SK-N-SH (cell line): ENCODE results near the gene EVI2B. TPM values are rescaled to one million over a fixed set of nuclear protein-coding genes. Genes with fewer than 3 reads are reported as not detected.
A peak's percentile ranks its signal among the peaks of the same experiment; 100 is the strongest.

ENCODE experiments used
- CTCF ChIA-PET: fragments of 300-600, 350-600 bp; formaldehyde crosslinking; extraction: SDS; loops from one replicate; lab custom pipeline; 2021; lab: Yijun Ruan, JAX
- POLR2A ChIA-PET: fragments of 350-600 bp; sonication (Branson Sonifier 250); formaldehyde crosslinking; extraction: SDS; loops from one replicate; lab custom pipeline; 2020; ENCODE audit warnings: antibody characterized with exemption, inconsistent platforms; lab: Yijun Ruan, JAX
- DNase-seq: peaks from one replicate; pipeline ENCODE4 v3.0.0; 2012
- H2AFZ ChIP-seq: fragments of 200-600 bp; sonication (generic); 2 replicates; pipeline ENCODE4 v1.8.1; 2016; ENCODE audit warnings: antibody characterized with exemption, mild to moderate bottlenecking, low read depth
- H3F3A ChIP-seq: fragments of 200-600 bp; sonication (generic); replicated peaks from 2 replicates; pipeline ENCODE3; 2016; ENCODE audit warnings: antibody characterized with exemption, mild to moderate bottlenecking; ENCODE audit not compliant: insufficient read depth
- H3K27ac ChIP-seq, 2 experiments: fragments of 200-500 bp in 1 of 2; fragments of 200-600 bp in 1 of 2; sonication (Bioruptor generic) in 1 of 2; sonication (generic), shearing (Covaris generic) in 1 of 2; 2 replicates each; pipeline versions ENCODE4 v1.5.1 to v1.6.1; 2014 to 2016; ENCODE audit warnings: low read depth in 2 of 2, inconsistent platforms in 1 of 2, low read length in 1 of 2, mild to moderate bottlenecking in 1 of 2, mixed read lengths in 1 of 2
- H3K27me3 ChIP-seq: fragments of 200-600 bp; sonication (generic), shearing (Covaris generic); 2 replicates; pipeline ENCODE4 v1.6.1; 2016; ENCODE audit warnings: mixed run types; ENCODE audit not compliant: insufficient read depth
- H3K36me3 ChIP-seq, 2 experiments: fragments of 200-500 bp in 1 of 2; fragments of 200-600 bp in 1 of 2; sonication (Bioruptor generic) in 1 of 2; sonication (generic) in 1 of 2; replicated peaks in 1 of 2; 2 replicates each; pipeline versions ENCODE3 to v1.5.1; 2014 to 2016; ENCODE audit warnings: low read length in 1 of 2, mild to moderate bottlenecking in 1 of 2; ENCODE audit not compliant: insufficient read depth in 2 of 2, control insufficient read depth in 1 of 2
- H3K4me1 ChIP-seq, 2 experiments: fragments of 200-500 bp in 1 of 2; fragments of 200-600 bp in 1 of 2; sonication (Bioruptor generic) in 1 of 2; sonication (generic), shearing (Covaris generic) in 1 of 2; 2 replicates each; pipeline versions ENCODE4 v1.5.1 to v1.6.1; 2014 to 2016; ENCODE audit warnings: low read depth in 1 of 2, low read length in 1 of 2, mixed run types in 1 of 2; ENCODE audit not compliant: insufficient read depth in 2 of 2, control insufficient read depth in 1 of 2
- H3K4me2 ChIP-seq: fragments of 200-600 bp; sonication (generic), shearing (Covaris generic); 2 replicates; pipeline ENCODE4 v1.6.1; 2017; ENCODE audit warnings: mixed run types
- H3K4me3 ChIP-seq, 2 experiments: fragments of 200-500 bp in 1 of 2; fragments of 200-600 bp in 1 of 2; sonication (Bioruptor generic) in 1 of 2; sonication (generic), shearing (Covaris generic) in 1 of 2; 2 replicates each; pipeline versions ENCODE4 v1.5.1 to v1.8.1; 2014 to 2016; ENCODE audit warnings: low read depth in 2 of 2, inconsistent platforms in 1 of 2, low read length in 1 of 2, mild to moderate bottlenecking in 1 of 2, mixed read lengths in 1 of 2, moderate library complexity in 1 of 2
- H3K79me2 ChIP-seq: fragments of 200-600 bp; sonication (generic); 2 replicates; pipeline ENCODE4 v1.8.1; 2017; ENCODE audit warnings: mild to moderate bottlenecking; ENCODE audit not compliant: insufficient read depth
- H3K9ac ChIP-seq: fragments of 200-600 bp; sonication (generic); 2 replicates; pipeline ENCODE4 v1.6.1; 2017; ENCODE audit warnings: mixed run types
- H3K9me2 ChIP-seq: fragments of 200-600 bp; sonication (generic); 2 replicates; pipeline ENCODE4 v1.6.1; 2017; ENCODE audit warnings: mixed run types
- H3K9me3 ChIP-seq: fragments of 200-600 bp; sonication (generic); 2 replicates; pipeline ENCODE4 v1.6.1; 2017; ENCODE audit warnings: mixed run types, mild to moderate bottlenecking, moderate library complexity
- H4K20me1 ChIP-seq: fragments of 200-600 bp; sonication (generic); 2 replicates; pipeline ENCODE4 v1.6.1; 2017; ENCODE audit warnings: mild to moderate bottlenecking, mixed run types; ENCODE audit not compliant: insufficient read depth
- ELF1 ChIP-seq: IDR thresholded peaks from 2 replicates; pipeline ENCODE4 v1.4.0; 2012
- FOSL2 ChIP-seq: IDR thresholded peaks from 2 replicates; pipeline ENCODE4 v1.4.0; 2012; ENCODE audit warnings: low read depth, mild to moderate bottlenecking, moderate library complexity, borderline replicate concordance
- MXI1 ChIP-seq: IDR thresholded peaks from 2 replicates; pipeline ENCODE4 v1.6.1; 2012; ENCODE audit warnings: mild to moderate bottlenecking, low read depth, low read length, improper control_type of control experiment
- RAD21 ChIP-seq: IDR thresholded peaks from 2 replicates; pipeline ENCODE4 v1.6.1; 2012; ENCODE audit warnings: mild to moderate bottlenecking, low read length
- REST ChIP-seq: IDR thresholded peaks from 2 replicates; pipeline ENCODE4 v1.6.1; 2012; ENCODE audit warnings: mild to moderate bottlenecking, low read depth, low read length, moderate library complexity
- RFX5 ChIP-seq: IDR thresholded peaks from 2 replicates; pipeline ENCODE4 v1.6.1; 2012; ENCODE audit warnings: mild to moderate bottlenecking, improper control_type of control experiment, low read length
- RXRA ChIP-seq: IDR thresholded peaks from 2 replicates; pipeline ENCODE4 v1.4.0; 2012; ENCODE audit warnings: low read depth, mild to moderate bottlenecking, borderline replicate concordance
- SIN3A ChIP-seq: IDR thresholded peaks from 2 replicates; pipeline ENCODE4 v1.6.1; 2012; ENCODE audit warnings: low read depth, mild to moderate bottlenecking, low read length, moderate library complexity, borderline replicate concordance
- TCF12 ChIP-seq: IDR thresholded peaks from 2 replicates; pipeline ENCODE4 v1.4.0; 2012
- TEAD4 ChIP-seq: IDR thresholded peaks from 2 replicates; pipeline ENCODE4 v1.4.0; 2012; ENCODE audit warnings: mild to moderate bottlenecking, borderline replicate concordance; ENCODE audit not compliant: insufficient read depth
- polyA plus RNA-seq, 3 experiments: library from polyadenylated mRNA; depleted of rRNA; stranded (reverse); fragments of >200 nt; gene quantifications; 2 replicates each; pipeline ENCODE4 v1.2.3, GENCODE V29; 2012

Gene EVI2B
- polyA plus RNA-seq, 1 of the 3 experiments (the other 2 are of a cell fraction): 0.64 TPM

DNA sequence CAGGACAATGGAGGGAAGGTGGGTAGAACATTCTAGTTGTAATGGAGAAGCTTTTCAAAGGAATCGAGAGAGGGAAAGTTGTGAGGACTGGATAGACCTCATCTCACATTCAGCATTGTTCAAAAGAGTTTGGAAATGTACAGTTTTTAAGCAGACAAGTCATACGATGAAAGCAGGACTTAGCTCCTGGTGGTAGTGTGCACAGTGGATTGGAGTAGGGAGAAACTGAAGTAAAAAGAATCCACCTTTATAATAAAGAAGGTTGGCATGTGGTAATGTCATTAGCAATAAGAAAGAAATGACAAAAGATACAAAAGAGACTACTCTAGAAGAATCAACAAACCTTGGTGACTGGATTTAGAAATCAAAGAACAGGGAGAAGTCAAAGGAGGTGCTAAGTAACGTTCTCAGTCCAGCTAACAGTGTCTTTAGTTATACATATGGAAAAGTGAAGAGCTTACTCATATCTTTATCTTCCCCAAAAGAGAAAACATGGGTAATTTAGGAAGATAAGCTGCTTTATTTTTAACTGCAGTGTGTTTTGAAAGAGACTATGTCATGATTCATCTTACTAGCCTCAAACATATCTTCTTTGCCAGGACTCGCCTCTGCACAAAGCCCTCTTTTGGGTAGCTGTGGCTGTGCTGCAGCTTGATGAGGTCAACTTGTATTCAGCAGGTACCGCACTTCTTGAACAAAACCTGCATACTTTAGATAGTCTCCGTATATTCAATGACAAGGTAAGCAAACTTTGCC, 26.2 kb upstream of the EVI2B start (continued):
- TF ChIP-seq TCF12 (peak; percentile 63), SIN3A (no peak), REST (no peak), RFX5 (no peak), RXRA (no peak), MXI1 (no peak)

- no peak overlapping the region for H2AFZ ChIP-seq
- no peak for TF ChIP-seq RAD21
- TF ChIP-seq MXI1: no peak
- TF ChIP-seq FOSL2: no peak
- no peak overlapping the region for H3K9ac ChIP-seq
- DNase-seq: no peak
- no peaks in the 10 kb centered on the region; the same call in 1 of the 2 replicates for H3K79me2 ChIP-seq
- H3K4me1 ChIP-seq: peaks cover 0 to 12% of the 10 kb centered on the region in 2 experiments; a peak in 1 of 4 replicates
- no peak overlapping the region for H3K4me3 ChIP-seq
- H4K20me1 ChIP-seq: no peaks in the 10 kb centered on the region
- ChIA-PET POLR2A (no interaction called here), CTCF (interaction anchor here (0.9 kb wide), 1 partner anchor 45 kb away, joined by 3 read pairs; no protein-coding TSS in a partner anchor)
- peaks cover 21% of the 10 kb centered on the region for H3F3A ChIP-seq
- no peaks in the 10 kb centered on the region for H3K9me2 ChIP-seq
- H3K9me3 ChIP-seq: no peaks in the 10 kb centered on the region
- peaks cover 18 to 45% of the 10 kb centered on the region in 2 experiments for H3K36me3 ChIP-seq
- H3K27me3 ChIP-seq: no peaks in the 10 kb centered on the region
- H3K27ac ChIP-seq: peak overlapping the region; percentile 23 to 90; a peak in 2 of 4 replicates
- no peak overlapping the region for H3K4me2 ChIP-seq
Measured at GRCh38 chr17:31329221-31329620, 15.4 kb upstream of the EVI2B start.

- no peaks in the 10 kb centered on the region for H3K9me2 ChIP-seq
- peaks cover 21% of the 10 kb centered on the region for H3F3A ChIP-seq
- H4K20me1 ChIP-seq: no peaks in the 10 kb centered on the region
- H3K4me1 ChIP-seq: peaks cover 0 to 12% of the 10 kb centered on the region in 2 experiments; a peak in 1 of 4 replicates
- H3K9me3 ChIP-seq: no peaks in the 10 kb centered on the region
- no peak overlapping the region for H3K4me3 ChIP-seq
- DNase-seq: no peak
- peak overlapping the region; percentile 46; the same call in 1 of the 2 replicates for H3K9ac ChIP-seq
- TF ChIP-seq TEAD4 (no peak), ELF1 (no peak)
- H3K27ac ChIP-seq: peak overlapping the region in 1 of 2 experiments; percentile 90; a peak in 2 of 4 replicates
- H3K27me3 ChIP-seq: no peaks in the 10 kb centered on the region
- H3K79me2 ChIP-seq: no peaks in the 10 kb centered on the region; the same call in 1 of the 2 replicates
- peaks cover 13 to 39% of the 10 kb centered on the region in 2 experiments for H3K36me3 ChIP-seq
- H3K4me2 ChIP-seq: peak overlapping the region; percentile 17; the same call in 1 of the 2 replicates
- H2AFZ ChIP-seq: no peak overlapping the region
- POLR2A ChIA-PET: no interaction called here
- CTCF ChIA-PET: no interaction called here
Measured at GRCh38 chr17:31328160-31328535, 14.3 kb upstream of the EVI2B start.
